ENCODE measurements around the gene SMOC2.

The SMOC2 gene

DNA sequence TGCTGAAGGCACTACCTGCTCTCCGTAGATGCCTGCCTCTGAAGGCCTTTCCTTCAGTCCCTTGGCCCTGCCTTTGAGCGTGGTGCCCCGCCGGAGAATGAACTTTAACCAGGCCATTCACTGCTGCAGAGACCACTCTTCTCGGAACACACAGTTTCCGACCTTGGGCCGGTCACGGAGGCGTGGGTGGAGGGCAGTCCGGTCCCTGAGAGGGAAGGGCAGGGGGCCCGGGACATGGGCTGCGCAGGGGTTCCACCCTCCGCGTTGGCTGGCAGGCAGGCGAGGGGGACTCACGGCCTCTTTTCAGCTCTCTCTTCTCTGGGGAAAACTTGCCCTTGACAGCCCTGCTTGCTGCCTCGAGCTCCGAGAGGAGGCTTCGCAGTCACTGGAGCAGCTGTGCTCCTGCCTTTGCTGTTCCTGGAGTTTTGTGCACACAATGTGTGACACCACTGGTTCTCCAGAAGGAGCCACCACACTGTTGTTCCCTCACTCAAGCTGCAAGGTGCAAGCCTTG is 187.8 kb downstream of the SMOC2 start:
- DNase-seq (ENCODE audit: low spot score), result no peak

DNA sequence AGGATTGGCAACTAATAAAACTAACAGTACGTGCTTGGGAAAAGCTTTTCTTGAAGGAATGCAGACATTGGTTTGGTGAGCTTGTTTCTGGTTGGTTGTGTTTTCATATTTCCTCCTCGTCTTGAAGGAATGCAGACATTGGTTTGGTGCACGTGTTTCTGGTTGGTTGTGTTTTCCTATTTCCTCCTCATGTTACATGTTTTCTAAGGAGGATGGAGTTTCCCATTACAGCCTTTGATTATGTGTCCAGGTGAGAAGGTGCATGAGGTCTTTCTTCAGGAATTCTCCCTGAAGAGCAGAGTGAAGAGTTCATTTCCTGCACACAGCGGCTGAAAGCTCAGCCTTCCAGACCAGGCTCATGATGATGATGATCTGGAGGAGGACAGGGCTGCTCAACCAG is 190.6 kb downstream of the SMOC2 start:
- DNase-seq (ENCODE audit: low spot score), result no peak

DNA sequence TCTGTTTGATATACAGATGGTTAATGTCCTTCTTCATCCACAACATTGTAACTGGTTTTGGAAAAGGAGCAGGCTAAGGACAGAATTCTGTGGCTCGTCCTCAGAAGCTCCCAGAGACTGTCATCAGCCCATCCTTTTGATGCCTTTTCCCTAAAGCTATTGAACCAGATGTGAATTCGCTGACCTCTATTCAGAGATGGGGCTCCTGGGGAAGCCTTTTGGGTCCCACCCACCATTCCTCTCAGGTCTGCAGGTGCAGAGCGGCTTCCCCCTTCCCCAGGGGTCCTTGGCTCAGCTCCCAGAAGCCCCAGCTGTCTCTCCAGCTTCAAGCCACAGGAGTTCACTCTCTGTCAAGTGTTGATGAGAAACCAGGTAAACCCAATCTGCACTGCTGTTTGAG is 191.7 kb downstream of the SMOC2 start:
- DNase-seq (ENCODE audit: low spot score), result no peak

DNA sequence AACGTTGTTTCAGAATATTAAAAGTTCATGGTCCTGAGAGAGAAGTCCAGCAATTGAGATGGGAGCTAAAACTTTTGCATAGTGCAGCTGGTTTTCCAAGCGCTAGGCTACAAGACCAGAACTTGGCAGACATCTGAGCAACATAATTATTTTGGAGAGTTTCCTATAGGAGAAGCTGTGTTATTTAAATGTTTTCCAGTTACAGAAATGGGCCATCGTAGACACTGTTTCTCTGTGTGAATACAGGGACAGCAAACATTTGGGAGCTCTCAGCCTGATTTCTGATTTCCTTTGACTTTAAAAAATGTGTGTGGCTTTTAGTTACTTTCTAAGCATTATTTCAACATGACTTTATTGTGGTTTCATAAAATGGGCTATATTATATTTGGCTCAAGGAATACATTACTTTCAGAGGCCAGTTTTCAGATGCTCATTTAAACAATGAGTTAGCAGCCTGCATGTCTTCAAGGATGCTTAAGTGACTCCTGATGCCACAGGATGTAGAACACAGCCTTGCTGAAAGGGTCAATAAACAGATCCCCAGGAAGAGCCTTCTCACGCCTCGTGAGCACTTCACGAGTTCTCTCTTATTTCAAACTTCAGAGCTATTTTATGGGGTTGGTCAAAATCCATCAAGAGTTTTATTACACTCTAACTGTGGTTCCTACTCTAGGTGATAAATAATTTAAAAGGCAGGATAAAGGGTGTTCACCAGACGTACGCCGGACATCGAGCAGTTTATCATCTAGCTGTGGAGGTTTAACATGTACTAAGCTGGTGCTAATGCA is 193.8 kb downstream of the SMOC2 start:
- DNase-seq (ENCODE audit: low spot score), result no peak

DNA sequence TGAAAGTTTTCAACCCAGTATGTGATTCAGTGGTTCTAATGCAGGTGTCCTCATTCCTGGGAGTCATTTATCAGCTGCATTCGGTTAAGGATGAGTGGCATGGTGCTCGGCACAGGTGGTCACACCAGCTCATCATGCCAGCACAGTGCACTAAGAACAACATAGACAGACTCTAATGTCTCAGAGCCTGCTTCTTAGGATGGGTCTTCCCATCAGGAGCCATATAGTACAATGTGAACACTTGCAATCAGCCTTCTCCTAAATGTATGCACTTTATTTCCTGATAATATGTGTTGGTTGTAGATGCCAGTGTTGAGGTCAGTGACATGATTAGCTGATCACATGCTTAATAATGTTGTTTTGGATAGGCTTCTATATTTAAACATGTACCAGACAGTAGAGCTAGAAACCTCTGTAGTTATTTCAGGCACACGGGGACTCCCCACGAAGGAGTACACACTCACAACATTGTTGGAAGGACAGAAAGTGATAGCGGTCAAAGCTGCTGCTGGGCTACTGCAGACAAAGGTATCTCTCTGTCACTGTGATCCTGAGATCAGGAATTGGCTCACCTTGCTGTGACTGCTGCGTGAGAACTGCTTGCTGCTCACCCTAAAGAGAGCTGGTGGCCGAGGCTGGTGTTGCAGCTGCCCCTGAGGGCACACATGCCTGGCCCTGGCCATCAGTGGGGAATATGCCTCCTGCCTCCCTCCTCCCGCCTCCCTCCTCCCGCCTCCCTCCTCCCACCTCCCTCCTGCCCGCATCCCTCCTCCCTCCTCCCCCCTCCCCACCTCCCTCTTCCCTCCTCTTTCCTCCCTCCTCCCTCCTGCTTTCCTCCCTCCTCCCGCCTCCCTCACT is 195.4 kb downstream of the SMOC2 start:
- no peak for DNase-seq (ENCODE audit: low spot score)

DNA sequence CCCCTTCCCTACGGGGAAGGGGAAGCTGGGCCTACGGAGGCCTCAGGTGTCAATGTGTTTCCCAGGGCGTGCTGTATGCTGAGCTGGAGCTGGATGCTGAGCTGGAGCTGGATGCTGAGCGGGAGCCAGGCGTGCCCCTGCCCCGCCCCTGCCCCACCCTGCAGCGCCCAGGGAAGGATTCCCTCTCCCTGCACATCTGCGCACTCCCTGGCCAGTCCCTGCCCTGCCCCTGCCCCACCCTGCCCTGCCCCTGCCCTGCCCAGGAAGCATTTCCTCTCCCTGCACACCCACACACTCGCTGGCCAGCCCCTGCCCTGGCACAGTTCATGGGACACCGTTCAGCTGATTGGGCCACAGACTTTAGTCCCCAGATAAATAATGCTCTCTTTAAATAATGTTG is 196.8 kb downstream of the SMOC2 start:
- no peak for DNase-seq (ENCODE audit: low spot score)

DNA sequence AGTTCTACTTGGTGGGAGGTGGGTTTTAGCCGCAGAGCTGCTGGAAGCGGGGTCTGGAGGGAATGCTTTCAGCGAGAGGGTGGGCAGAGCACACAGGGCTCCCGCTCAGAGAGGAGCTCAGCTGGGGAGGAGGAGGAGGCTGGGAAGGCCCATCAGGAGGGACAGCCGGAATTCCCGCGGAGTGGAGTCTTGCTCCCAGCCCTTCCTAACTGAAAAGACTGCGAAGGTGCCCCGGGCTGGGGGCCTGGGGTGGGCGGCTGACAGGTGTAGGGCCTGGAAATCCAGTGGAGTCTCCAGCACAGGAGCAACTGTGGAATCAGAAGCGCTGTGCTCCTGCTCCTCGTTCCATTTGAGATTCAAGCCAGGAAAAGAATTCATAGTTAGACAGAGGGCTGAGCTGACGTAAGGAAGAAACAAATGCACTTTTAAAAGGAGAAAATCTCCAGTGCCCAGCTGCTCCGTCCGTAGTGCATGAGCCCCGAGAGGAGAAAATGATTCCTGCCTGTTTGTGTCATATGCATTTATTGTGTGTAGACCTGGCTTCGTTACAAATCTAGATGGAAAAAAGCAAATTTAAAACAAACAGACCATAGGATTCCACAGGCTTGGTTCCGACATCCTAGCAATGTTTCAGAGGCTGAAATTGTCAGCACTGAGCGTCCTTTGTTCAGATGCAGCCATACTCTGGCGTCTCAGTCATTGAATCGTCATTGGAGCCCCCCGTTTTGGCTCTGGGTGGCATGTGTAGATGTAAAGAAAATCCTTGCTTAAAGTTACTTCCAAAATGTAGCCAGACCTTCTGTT is 197.7 kb downstream of the SMOC2 start:
- DNase-seq (ENCODE audit: low spot score), result no peak

DNA sequence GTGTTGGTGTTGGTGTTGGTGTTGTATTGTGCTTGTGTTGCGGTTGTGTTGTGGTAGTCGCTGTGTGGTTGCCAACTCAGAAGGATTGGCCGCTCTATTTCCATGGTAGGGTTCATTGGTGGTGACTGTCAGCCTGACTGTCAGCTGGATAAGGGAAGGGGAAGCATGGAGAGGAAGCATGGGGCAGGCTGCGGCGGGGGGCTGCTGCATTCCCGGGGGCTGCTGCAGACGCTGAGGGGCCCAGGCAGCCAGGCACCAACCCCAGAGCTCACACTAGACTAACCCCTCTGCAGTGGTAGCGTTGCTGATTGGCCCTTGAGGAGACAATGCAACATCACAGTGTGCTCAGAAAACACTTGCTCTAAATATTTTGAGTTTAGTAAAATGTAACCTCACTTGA is 199.2 kb downstream of the SMOC2 start:
- DNase-seq (ENCODE audit: low spot score), result no peak

DNA sequence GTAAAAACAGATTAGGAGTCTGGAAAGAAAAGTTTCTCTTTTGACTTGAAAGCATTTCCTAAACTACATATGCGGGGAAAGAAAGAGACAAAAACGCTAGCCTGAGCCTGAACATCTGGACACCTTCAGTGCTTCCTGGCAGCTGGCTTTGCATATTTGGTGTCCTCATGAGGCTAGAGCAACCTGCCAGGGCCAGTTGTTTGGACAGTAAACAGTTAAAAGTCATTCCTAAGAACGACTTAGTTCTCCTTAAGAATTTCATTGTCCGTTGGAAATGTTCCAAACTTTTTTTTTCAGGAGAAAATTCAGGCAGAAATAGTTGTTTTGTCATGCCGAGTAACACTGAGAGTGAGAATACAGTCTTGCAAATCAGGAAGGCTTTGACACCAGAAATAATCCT is 199.8 kb downstream of the SMOC2 start:
- no peak for DNase-seq (ENCODE audit: low spot score)

DNA sequence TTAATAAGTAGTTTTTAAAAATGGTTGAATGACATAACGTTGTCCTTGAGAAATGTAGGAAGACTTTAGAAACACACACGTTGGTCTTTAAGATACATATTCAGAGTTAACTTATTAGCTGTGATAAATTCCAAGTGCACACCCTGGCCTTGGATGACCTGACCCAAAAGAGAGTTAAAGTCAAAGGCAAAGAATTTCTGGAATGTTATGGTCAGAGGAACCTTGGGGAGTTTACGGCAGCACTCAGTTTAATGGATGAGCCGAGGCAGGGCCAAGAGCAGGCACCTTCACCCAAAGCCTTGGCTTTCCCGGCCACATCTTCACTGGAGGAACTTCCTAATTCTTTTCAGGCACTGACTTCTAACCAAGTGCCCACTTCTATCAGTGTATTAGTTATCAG is 200.5 kb downstream of the SMOC2 start:
- no peak for DNase-seq (ENCODE audit: low spot score)

DNA sequence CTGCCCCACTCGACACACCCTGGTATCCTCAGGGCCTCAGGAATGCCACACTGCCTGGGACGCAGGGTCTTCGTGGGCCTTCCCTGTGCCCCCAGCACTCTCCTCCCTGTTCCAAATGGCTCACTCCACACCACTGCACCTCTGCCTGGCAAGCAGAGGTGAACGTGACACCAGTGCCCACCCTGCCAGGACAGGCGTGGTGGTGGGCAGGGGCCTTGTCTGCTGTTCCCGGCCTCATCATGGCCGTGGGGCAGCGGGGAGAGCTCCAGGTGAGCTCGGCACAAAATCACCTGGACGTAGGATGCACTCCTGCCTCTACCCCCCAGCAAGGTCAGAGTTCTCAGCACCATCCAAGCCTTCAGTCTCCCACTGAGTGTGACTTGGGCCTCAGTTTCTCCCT is 202.4 kb downstream of the SMOC2 start:
- DNase-seq (ENCODE audit: low spot score), result no peak

DNA sequence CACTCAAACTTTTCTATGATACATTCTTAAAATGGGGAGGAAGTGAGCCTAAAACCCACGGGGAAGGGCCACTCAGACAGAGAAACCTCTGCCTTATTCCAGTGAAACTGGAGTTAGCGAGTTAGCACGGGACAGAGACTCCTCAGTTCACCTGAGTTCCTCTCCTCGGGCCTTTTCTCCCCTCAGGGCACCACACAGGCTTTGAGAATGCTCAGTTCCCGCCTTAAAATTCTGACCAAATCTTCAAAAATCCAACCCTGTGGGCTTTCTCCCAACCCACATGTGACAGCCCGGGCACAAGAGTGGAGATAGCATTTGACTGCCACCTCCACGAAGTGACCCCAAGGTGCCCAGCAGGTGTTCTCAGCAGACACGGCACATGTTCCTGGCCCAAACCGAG is 204.3 kb downstream of the SMOC2 start:
- no peak for DNase-seq (ENCODE audit: low spot score)

DNA sequence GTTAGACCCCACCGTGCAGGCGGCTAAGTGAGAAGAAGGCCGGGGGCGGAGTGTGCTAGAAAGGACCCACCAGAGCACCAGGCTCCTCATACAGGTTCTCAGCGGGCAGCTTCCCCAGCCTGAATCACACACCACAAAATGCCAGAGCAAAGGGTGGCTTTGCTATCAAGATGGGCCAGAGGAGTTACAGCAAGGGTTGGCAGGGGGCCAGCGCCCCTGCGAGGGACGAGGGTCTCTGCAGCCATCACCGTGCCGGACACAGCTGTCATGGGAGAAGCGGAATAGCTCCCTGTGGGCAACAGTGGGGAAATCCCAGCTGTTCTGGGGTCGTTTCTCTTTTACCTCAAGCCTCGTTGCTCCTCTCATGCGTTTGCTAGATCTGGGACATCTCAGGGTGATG is 206.3 kb downstream of the SMOC2 start:
- DNase-seq (ENCODE audit: low spot score), result no peak

DNA sequence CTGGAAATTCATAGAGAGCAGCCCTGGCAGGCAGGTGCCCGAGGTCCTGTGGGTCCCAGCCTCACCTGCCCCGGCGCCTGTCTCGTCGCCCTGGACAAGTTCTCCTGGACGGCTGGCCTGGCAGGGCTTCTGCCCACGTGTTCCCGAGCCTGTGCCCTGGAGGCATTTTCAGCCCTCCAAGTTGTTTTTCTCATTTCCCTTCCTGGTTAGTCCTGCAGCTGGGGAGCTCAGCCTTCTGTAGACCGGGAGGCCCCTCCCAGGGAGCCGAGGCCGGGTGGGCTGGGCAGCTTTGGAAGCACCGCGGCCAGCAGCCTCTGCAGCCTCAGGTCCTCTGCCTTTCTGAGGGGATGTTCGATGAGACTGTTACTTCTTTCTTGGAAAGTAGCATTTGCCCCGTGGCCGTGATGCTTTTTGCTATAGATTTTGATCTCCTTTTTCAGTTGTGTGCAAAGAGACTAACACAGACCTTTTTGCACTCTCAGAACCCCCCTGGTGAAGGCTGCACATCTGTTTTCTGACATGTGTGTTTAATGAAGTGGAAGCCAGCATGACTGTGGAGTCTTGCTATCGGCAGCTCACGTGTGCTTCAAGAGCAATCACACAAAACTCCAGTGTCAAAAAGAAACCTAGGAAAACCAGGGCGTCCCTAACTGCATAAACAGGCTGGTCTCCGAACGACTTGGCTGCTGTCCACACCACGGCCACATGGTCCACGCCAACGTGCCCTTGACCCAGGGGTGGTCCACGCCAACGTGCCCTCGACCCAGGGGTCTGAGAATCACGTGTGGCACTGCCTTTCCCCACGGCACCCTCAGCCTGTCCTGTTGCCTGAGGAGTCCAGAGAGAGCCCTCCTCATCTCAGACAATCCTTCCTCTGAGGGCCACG is 207.5 kb downstream of the SMOC2 start:
- DNase-seq (ENCODE audit: low spot score), result no peak

DNA sequence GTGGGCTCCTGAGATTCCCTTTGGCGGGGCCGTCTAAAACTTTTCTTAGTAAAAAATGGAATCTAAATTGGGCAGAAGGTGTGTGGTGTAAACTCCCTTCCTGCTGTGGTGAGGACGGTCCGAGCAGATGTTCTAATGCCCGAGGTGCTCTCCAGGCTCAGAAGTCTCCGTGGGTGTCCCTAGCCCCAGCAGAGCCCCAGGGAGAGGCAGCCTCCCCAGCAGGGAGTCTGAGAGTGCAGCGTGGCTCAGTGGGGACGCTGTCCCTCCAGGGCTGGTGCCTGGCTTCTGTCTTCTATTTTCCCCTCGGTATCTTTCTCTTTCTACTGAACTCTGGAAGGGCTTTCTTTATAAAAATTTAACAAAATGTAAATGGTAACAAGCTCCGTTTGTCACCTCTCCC is 208.2 kb downstream of the SMOC2 start:
- DNase-seq (ENCODE audit: low spot score), result no peak

DNA sequence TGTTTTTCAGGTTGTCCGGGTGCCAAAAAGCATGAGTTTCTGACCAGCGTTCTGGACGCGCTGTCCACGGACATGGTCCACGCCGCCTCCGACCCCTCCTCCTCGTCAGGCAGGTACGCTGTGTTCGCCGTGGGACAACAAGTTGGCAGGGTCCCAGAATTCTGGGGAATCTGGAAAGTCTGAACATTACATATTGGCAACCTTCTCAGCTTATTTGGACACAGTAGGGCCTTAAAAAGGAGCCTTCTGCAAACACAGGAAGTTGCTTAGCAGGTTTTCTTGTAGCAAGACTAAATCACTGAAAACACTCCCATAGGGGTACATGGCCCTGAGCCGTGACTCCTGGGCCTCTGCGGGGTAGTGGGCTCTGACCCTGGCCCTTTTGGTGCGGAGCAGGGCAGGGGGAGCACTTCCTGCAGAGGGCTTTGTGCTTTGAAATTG is 209.7 kb downstream of the SMOC2 start:
- no peak for DNase-seq (ENCODE audit: low spot score)

DNA sequence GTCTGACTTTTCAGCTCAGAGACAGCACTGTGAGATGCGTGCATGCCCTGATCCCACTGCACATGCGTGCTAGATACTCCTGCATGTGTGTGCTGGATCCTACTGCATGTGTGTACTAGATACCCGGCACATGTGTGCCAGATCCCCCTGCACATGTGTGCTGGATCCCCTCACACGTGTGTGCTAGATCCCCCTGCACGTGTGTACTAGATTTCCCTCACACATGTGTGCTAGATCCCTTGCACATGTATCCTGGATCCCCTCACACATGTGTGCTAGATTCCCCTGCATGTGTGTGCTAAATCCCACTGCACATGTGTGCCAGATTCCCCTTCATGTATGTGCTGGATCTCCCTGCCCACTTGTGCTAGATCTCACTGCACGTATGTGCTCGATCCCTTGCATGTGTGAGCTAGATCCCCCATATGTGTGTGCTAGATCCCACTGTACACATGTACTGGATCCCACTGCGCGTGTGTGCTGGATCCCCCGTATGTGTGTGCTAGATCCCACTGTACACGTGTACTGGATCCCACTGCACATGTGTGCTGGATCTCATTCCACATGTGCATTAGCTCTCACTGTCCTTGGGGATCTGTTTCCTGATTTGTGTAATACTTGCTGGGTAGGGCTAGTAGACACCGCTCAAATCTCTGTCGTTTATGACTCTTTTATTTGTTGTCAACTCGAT is 214.6 kb downstream of the SMOC2 start:
- DNase-seq (ENCODE audit: low spot score), result no peak

DNA sequence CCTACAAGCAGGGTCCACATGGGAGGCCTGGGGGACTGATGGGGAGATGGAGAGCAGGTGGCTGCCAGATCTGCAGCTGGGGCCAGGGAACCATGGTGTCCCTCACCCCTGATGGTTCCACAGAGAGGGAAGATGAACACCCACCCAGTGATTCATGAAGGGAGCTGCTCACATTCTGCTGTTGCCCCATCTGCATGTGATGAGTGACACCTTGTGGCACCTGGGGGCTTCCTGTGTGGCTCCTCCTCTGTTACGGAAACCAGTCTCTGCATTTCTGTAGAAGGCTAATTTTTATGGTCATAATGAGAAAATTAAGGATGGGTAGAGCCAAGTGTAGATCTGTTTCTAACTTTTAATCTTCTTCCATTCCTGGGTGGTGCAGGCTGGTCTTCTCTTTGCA is 217.1 kb downstream of the SMOC2 start:
- DNase-seq (ENCODE audit: low spot score), result no peak

DNA sequence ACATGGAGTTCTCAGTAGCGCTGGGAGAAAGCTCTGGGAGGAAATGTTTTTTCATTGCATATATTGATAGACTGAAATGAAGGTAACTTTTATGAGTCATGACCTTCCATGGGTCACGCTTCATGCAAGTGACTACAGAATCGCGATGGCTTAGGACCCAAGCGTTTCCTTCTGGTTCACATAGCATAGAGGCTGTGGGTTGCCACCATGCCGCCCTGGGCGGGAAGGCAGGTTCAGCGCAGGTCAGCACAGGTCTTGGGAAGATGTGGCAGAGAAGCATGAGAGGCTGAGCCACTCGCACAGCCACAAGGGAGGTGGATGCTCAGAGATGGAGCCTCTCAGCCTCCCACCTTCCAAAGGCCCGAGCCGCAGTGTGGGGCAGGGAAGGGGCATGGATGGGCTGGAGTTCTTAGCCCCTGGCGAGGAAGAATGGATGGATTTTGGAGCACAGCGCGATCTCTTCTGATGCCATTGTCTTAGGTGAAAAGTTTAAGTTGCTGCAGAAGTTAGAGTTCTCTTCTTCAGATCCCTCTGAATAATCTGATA is 219.5 kb downstream of the SMOC2 start:
- DNase-seq (ENCODE audit: low spot score), result no peak

DNA sequence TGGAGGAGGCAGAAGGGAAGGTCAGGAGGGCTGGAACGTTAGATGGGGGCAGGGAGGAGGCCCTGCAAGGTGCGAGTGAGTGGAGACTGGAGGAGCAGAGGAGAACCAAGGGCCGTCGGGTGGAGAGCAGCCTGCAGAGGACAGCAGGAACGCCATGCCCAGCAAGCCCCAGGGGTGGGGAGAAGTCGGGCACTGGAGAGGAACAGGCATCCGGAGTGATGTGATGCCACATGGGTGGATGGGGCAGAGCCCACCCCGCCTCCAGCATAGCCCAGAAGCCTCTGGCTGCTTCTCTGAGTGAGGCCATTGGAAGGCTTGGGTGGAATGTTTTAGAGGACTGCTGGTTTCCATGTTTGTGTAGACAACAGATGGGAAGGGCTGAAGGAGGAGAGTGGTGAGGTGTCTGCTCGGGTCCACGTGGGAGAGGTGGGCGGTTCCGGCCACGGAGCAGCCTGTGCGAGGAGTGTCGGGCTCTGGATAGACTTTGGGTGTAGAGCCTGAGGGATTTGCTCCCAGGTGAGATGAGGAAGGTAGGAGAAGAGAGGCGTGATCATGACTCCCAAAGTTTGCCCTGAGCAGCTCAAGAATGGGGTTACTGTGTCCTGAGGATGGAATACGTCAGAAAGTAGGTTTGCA is 221.4 kb downstream of the SMOC2 start:
- no peak for DNase-seq (ENCODE audit: low spot score)

Data from HuH-7 (cell line).